GM12873 (cell line): ENCODE data around the gene JAKMIP1.
A peak's percentile ranks its signal among the peaks of the same experiment; 100 is the strongest.

ENCODE experiments used
- TF ChIP-seq, protein P1 (sequence below): IDR thresholded peaks from 2 replicates; pipeline ENCODE4 v1.5.1; 2012; ENCODE audit warnings: low read depth, mild to moderate bottlenecking, moderate library complexity, low read length, control low read depth; ENCODE audit not compliant: insufficient read depth; ENCODE audit errors: missing control alignments

The JAKMIP1 gene

DNA sequence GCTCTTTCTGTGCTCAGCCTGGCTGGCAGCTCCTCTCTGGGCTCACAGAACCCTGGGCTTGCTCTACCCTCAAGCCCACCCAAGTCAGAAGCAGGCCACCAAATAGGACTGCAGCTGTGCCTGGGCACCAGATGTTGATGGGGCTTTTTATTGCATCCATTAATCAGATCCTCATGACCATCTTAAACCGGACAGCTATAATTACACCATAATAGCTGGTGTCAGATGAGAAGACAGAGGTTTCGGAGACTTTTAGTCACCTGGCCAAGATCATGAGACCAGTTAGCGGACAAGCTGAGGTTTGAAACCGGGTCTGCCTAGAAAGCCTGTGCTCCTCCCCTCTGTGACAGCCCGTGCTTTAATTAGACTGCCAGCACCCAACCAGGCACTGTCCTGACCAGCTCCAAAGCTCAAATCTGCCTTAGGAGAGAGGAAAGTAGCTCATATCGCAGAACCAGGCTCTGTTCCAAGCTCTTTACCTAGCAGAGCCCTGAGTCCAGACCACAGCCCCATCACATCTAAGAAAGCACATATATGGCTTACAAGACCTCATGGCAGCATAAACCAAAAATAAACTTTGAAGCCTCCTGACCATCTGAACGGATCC is 88.9 kb downstream of the JAKMIP1 start:
- TF ChIP-seq, protein P1, sequence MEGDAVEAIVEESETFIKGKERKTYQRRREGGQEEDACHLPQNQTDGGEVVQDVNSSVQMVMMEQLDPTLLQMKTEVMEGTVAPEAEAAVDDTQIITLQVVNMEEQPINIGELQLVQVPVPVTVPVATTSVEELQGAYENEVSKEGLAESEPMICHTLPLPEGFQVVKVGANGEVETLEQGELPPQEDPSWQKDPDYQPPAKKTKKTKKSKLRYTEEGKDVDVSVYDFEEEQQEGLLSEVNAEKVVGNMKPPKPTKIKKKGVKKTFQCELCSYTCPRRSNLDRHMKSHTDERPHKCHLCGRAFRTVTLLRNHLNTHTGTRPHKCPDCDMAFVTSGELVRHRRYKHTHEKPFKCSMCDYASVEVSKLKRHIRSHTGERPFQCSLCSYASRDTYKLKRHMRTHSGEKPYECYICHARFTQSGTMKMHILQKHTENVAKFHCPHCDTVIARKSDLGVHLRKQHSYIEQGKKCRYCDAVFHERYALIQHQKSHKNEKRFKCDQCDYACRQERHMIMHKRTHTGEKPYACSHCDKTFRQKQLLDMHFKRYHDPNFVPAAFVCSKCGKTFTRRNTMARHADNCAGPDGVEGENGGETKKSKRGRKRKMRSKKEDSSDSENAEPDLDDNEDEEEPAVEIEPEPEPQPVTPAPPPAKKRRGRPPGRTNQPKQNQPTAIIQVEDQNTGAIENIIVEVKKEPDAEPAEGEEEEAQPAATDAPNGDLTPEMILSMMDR: no peak

DNA sequence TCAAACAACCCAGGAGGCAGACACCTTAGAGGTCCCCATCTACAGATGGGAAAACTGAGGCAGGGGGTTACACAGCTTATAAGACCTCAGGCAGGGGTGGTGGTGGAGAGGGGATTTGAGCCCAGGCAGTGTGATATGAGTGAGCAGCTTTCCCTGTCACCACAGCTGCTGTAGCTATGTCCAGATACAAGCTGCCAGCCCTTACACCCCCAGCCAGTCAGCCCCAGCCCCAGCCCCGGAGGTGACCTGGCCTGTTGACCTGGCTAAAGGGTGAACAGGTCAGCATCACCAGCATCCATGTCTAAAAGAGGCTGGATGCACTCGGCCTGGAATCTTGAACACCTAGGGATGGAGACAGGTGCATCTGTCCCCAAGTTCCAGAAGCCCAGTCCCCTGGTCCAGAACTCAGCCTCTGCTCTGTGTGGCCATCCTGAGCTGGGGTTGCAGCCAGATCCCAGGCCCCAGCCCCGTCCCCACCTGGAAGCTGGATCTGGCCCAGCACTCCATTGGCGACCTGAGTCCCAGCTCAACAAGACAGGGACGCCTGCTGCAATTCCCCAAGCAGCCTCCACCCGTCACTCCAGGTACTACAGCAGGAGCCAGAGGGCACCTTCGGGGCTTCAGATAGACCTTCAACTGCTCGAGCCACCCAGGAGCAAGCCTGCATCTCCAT is 89.5 kb downstream of the JAKMIP1 start:
- TF ChIP-seq, protein P1: no peak

DNA sequence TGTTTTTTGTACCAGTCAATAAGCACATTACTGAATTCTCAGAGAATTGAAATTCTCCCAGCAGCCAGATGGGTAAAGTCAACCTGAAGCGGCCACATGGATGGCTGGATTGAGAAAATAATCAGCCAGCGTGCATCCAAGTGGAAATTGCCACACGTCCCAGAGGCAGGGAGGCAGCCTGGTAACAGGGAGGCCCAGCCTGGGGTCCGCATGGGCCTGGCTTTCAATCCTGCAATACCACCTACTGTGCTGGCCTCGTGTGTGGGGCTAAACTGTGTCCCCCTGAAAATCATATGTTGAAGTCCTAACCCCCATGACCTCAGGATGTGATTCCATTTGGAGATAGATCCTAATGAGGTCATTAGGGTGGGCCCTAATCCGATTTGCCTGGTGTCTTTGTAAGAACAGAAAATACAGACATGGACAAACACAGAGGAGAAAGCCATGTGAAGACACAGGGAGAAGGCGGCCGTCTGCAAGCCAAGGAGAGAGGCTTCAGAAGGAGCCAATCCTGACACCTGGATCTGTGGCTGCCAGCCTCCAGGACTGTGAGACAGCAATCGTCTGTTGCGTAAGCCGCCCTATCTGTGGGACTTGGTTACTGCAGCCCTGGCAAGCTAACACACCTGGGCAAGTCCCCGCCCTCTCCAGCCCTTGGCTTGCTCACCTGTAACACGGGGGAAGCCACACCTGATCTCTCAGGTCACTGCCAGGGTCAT is 90.3 kb downstream of the JAKMIP1 start:
- TF ChIP-seq, protein P1: peak; percentile 65

DNA sequence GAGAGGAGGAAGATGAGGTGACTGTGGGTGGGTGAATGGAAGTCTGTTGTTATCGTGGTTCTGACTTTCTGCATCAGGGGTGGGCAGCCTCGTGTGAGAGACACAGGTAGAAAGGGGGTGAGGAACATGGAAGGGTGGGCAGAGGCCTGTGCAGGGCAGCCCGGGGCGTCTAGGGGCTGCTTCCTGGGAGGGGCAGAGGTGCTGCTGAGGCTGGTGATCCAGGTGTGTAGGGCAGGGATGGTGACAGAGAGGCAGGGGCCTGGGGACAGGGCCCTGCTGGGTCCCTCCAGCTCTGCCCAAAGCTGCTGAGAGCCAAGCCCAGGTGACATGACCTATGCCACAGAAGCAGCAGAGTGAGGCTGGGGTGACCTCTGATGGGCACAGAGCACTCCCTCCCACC is 92.5 kb downstream of the JAKMIP1 start:
- TF ChIP-seq, protein P1: no peak

DNA sequence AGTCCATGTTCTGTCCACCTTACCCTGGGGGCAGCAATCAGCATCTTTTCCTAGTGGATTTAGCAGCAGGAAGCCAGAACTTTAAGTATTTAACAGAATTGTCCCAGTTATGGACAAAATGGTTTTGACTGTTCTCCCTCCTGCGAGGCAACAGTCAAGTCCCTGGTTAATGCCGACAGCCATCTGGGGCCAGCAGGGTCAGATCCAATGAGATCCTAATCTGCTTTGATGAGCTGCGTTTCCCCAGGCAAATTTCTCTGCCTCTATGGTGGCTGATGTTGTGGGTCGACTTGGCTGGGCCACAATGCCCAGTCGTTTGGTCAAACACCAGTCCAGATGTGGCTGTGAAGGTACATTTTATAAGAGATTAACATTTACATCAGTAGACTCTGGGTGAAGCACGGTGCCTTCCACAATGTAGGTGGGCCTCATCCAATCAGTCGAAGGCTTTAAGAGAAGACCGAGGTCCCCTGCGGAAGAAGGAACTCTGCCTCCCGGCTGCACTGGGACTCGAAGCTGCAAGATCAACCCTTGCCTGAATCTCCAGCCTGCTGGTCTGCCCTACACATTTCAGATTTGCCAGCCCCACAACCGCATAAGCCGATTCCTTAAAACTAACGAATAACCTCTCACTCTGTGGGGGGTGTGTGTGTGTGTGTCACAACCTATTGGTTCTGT is 93.1 kb downstream of the JAKMIP1 start:
- TF ChIP-seq, protein P1: no peak

DNA sequence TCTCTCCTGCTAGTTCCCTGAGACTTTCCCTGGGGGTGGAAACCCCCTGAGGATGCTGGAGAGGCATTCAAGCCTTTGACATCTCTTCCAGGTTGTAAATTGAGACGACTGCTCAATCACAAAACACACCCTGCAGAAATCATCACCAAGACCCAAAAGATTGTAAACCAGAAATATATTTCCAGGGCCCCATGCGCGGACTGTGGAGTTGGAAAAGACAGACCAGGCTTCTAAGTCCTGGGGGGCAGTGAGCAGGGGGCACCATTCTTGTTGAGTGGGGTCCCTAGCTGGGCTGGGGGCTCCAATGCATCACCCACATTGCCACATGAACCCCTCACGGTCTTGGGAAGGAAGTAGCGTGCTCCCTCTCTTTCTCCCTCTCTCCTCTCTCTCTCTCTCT is 94.2 kb downstream of the JAKMIP1 start:
- TF ChIP-seq, protein P1: no peak
